ENCODE results near the gene PHF10. TPM values are rescaled to one million over a fixed set of nuclear protein-coding genes. Genes with fewer than 3 reads are reported as not detected.
"Not testable (repeated sequence)": the region's sequence is repeated elsewhere in the genome, so short reads cannot be mapped to it uniquely, and the experiment has no call there.

Gene PHF10
- 32.4 TPM for total RNA-seq
- polyA plus RNA-seq, result 90.0 TPM
- long read RNA-seq, donor 1, partial matches to known transcripts, result 0 of 3 reads
- long read RNA-seq, donor 1, other reads (novel, unspliced or antisense), result 0 of 3 reads
- long read RNA-seq, donor 2, result 0 reads
- long read RNA-seq, donor 3, full-length matches to known transcripts, result 18 of 52 reads
- long read RNA-seq, donor 3, partial matches to known transcripts, result 34 of 52 reads
- long read RNA-seq, donor 3, other reads (novel, unspliced or antisense), result 0 of 52 reads
- long read RNA-seq, donor 4, full-length matches to known transcripts, result 4 of 4 reads
- long read RNA-seq, donor 4, partial matches to known transcripts, result 0 of 4 reads
- long read RNA-seq, donor 4, other reads (novel, unspliced or antisense), result 0 of 4 reads
- long read RNA-seq, donor 5, full-length matches to known transcripts, result 19 of 57 reads
- long read RNA-seq, donor 5, partial matches to known transcripts, result 38 of 57 reads
- long read RNA-seq, donor 5, other reads (novel, unspliced or antisense), result 0 of 57 reads
- long read RNA-seq, donor 6, full-length matches to known transcripts, result 16 of 21 reads
- long read RNA-seq, donor 6, partial matches to known transcripts, result 5 of 21 reads
- long read RNA-seq, donor 6, other reads (novel, unspliced or antisense), result 0 of 21 reads
- long read RNA-seq, donor 7, full-length matches to known transcripts, result 17 of 17 reads
- long read RNA-seq, donor 7, partial matches to known transcripts, result 0 of 17 reads
- long read RNA-seq, donor 7, other reads (novel, unspliced or antisense), result 0 of 17 reads
- long read RNA-seq, donor 8, full-length matches to known transcripts, result 4 of 4 reads
- long read RNA-seq, donor 8, partial matches to known transcripts, result 0 of 4 reads
- long read RNA-seq, donor 8, other reads (novel, unspliced or antisense), result 0 of 4 reads
- long read RNA-seq, donor 9, full-length matches to known transcripts, result 10 of 10 reads
- long read RNA-seq, donor 9, partial matches to known transcripts, result 0 of 10 reads
- long read RNA-seq, donor 9, other reads (novel, unspliced or antisense), result 0 of 10 reads
- long read RNA-seq, donor 10, full-length matches to known transcripts, result 20 of 31 reads
- long read RNA-seq, donor 10, partial matches to known transcripts, result 11 of 31 reads
- long read RNA-seq, donor 10, other reads (novel, unspliced or antisense), result 0 of 31 reads

DNA sequence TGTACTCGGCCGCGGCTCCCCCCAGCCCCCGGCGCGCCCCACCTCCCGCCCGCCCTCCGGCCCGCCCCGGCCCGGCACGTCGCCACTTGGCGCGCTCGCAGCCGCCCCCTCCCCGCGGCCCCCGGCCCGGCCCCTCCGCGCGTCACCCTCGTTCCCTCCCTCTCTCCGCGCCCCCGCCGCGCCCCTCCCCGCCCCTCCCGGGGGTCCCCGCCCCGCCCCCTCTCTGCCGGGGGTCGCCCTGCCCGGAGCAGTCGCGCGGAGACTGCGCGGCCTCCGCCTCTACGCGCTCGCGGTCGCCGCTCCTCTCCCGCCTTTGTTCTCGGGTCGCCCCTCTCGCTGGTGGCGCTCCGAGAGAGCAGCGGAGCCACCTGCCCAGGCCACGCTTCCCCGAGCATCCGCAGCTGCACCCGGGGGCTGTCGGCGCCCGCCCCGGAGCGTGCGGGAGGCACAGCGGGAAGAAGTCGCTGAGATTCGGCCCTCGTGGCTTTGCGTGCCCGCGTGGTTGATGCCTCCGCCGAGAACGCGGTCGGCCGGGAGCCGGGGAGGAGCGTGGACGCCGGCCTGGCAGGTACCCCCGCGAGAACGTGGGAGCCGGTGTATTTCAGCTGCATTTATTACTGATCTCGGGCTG, at the start of gene PHF10:
TSS of gene PHF10 (minus strand) at position 7 of the 631 bp plus-strand sequence. CDS start 569 bp downstream, outside the sequence.
- Histone ChIP-seq H3K27me3 (ENCODE audit: control insufficient read depth in 2 of 2, insufficient read depth in 1 of 2, low read length in 1 of 2) (peaks cover 0 to 5% of the 10 kb centered on the region in 2 donors), H3K4me1 (ENCODE audit: control insufficient read depth in 2 of 2, insufficient read depth in 2 of 2, low read length in 2 of 2) (peaks cover 6 to 9% of the 10 kb centered on the region in 2 donors), H3K27ac (ENCODE audit: low read depth in 1 of 2, low read length in 1 of 2) (peak within 1 kb of the TSS; percentile 91 to 98), H3K36me3 (ENCODE audit: control insufficient read depth in 2 of 2, insufficient read depth in 2 of 2, low read length in 1 of 2) (no peaks in the 10 kb centered on the region), H3K4me3 (ENCODE audit: low read length in 2 of 2) (peak within 1 kb of the TSS; percentile 69 to 90), H3K9me3 (ENCODE audit: control insufficient read depth in 2 of 2, insufficient read depth in 1 of 2, low read length in 1 of 2) (no peaks in the 10 kb centered on the region)
- under 1% methylated on average over 87 of the region's 89 CpGs for WGBS
- DNase-seq (ENCODE audit: low read depth in 6 of 9, low spot score in 9 of 9), result peak in 6 of 9 donors; percentile 42 to 76 (median 56)

DNA sequence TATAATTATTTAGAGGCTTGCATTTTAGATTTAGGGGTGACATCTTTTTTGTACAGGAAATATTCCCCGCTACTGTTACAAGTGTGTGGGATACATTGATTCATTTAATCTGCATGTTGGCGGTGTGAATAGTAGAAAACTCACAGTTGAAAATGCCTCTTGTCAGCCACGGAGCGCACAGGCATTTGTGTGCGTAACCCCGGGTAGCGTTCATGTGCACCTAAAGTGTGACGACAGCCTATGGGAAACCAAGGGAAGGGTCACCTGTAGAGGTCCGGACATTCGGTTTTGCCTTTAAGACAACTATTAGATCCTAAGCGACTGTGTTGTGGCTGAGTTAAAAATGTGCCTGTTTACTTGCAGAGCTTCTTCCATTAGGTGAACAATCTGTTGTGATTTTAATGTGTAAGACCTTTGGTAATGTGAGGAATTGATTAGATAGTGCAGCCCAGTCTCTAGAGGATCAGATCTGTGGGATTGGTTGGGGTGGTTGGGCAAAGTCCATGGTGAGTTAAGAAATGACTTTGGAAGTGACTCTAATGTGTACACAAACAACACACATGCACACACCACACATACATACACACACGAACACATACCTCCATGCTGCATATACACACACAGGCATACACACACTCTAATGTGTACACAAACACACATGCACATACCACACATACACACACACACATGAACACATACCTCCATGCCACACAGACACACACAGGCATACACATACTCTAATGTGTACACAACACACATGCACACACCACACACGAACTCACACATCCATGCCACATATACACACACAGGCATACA, 42.8 kb upstream of the PHF10 start:
- DNase-seq (ENCODE audit: low read depth in 6 of 9, low spot score in 9 of 9), result no peak
- Histone ChIP-seq H3K4me3 (ENCODE audit: low read length in 2 of 2) (no peak overlapping the region), H3K27me3 (ENCODE audit: control insufficient read depth in 2 of 2, insufficient read depth in 1 of 2, low read length in 1 of 2) (no peaks in the 10 kb centered on the region), H3K36me3 (ENCODE audit: control insufficient read depth in 2 of 2, insufficient read depth in 2 of 2, low read length in 1 of 2) (peaks cover 49 to 65% of the 10 kb centered on the region in 2 donors), H3K4me1 (ENCODE audit: control insufficient read depth in 2 of 2, insufficient read depth in 2 of 2, low read length in 2 of 2) (no peaks in the 10 kb centered on the region), H3K9me3 (ENCODE audit: control insufficient read depth in 2 of 2, insufficient read depth in 1 of 2, low read length in 1 of 2) (peaks cover 0 to 4% of the 10 kb centered on the region in 2 donors), H3K27ac (ENCODE audit: low read depth in 1 of 2, low read length in 1 of 2) (no peak overlapping the region)
- WGBS, result 99% methylated on average over 13 of the region's 13 CpGs

- DNase-seq (ENCODE audit: low read depth in 6 of 9, low spot score in 9 of 9), result no peak
- H3K4me3 ChIP-seq (ENCODE audit: low read length in 2 of 2), result no peak overlapping the region
- H3K36me3 ChIP-seq (ENCODE audit: control insufficient read depth in 2 of 2, insufficient read depth in 2 of 2, low read length in 1 of 2), result peaks cover 47 to 60% of the 10 kb centered on the region in 2 donors
- 98% methylated on average over 5 of the region's 5 CpGs for WGBS
- H3K9me3 ChIP-seq (ENCODE audit: control insufficient read depth in 2 of 2, insufficient read depth in 1 of 2, low read length in 1 of 2), result no peaks in the 10 kb centered on the region
- no peak overlapping the region for H3K27ac ChIP-seq (ENCODE audit: low read depth in 1 of 2, low read length in 1 of 2)
- no peaks in the 10 kb centered on the region for H3K4me1 ChIP-seq (ENCODE audit: control insufficient read depth in 2 of 2, insufficient read depth in 2 of 2, low read length in 2 of 2)
- H3K27me3 ChIP-seq (ENCODE audit: control insufficient read depth in 2 of 2, insufficient read depth in 1 of 2, low read length in 1 of 2), result no peaks in the 10 kb centered on the region
Measured at GRCh38 chr6:169766232-169766631, 41.9 kb upstream of the PHF10 start.

DNA sequence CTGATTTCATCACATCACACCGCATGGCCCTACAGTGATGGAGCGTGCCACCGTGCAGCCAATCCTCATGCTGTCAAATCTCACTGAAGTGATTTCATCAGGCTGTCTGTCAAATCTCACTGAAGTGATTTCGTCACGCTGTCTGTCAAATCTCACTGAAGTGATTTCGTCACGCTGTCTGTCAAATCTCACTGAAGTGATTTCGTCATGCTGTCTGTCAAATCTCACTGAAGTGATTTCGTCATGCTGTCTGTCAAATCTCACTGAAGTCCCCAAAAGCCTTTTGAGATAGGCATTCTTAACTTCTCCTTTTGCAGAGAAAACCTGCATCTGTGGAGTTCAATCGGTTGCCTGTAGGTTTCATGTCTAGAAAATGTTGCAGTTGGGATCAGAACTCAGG, 41.5 kb upstream of the PHF10 start:
- not testable (repeated sequence) for H3K9me3 ChIP-seq (ENCODE audit: control insufficient read depth in 2 of 2, insufficient read depth in 1 of 2, low read length in 1 of 2); DNase-seq (ENCODE audit: low read depth in 6 of 9, low spot score in 9 of 9); H3K27ac ChIP-seq (ENCODE audit: low read depth in 1 of 2, low read length in 1 of 2); H3K4me3 ChIP-seq (ENCODE audit: low read length in 2 of 2); H3K27me3 ChIP-seq (ENCODE audit: control insufficient read depth in 2 of 2, insufficient read depth in 1 of 2, low read length in 1 of 2); H3K4me1 ChIP-seq (ENCODE audit: control insufficient read depth in 2 of 2, insufficient read depth in 2 of 2, low read length in 2 of 2)
- H3K36me3 ChIP-seq (ENCODE audit: control insufficient read depth in 2 of 2, insufficient read depth in 2 of 2, low read length in 1 of 2), result peaks cover 51 to 62% of the 10 kb centered on the region in 2 donors
- WGBS, result 96% methylated on average over 5 of the region's 10 CpGs

DNA sequence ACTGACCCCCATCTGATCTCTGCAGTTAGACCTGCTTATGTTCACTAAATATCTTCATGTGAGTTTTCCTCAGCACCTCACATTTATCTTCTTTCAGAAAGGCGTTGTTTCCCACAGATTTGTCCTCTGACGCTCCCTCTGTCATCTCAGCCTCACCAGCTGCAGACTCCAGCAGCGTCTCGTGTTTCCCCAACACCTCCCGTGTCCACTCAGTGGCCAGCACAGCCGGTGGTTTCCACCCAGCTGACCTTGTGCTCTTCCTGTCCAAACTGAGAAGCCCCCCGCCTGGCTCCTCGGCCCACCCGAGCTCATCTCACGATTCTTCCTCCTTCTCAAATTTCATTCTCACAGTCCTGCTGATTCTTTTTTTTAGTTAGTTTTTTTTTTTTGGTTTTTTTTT, 39.6 kb upstream of the PHF10 start:
- Histone ChIP-seq H3K4me1 (ENCODE audit: control insufficient read depth in 2 of 2, insufficient read depth in 2 of 2, low read length in 2 of 2) (no peaks in the 10 kb centered on the region), H3K9me3 (ENCODE audit: control insufficient read depth in 2 of 2, insufficient read depth in 1 of 2, low read length in 1 of 2) (no peaks in the 10 kb centered on the region), H3K36me3 (ENCODE audit: control insufficient read depth in 2 of 2, insufficient read depth in 2 of 2, low read length in 1 of 2) (peaks cover 61 to 72% of the 10 kb centered on the region in 2 donors), H3K27ac (ENCODE audit: low read depth in 1 of 2, low read length in 1 of 2) (no peak overlapping the region), H3K27me3 (ENCODE audit: control insufficient read depth in 2 of 2, insufficient read depth in 1 of 2, low read length in 1 of 2) (no peaks in the 10 kb centered on the region), H3K4me3 (ENCODE audit: low read length in 2 of 2) (no peak overlapping the region)
- WGBS, result 95% methylated on average over 10 of the region's 10 CpGs
- DNase-seq (ENCODE audit: low read depth in 6 of 9, low spot score in 9 of 9), result no peak

GRCh38 chr6:169763308-169763707, 39.0 kb upstream of the PHF10 start:
- Histone ChIP-seq H3K36me3 (ENCODE audit: control insufficient read depth in 2 of 2, insufficient read depth in 2 of 2, low read length in 1 of 2) (peaks cover 60 to 70% of the 10 kb centered on the region in 2 donors), H3K27me3 (ENCODE audit: control insufficient read depth in 2 of 2, insufficient read depth in 1 of 2, low read length in 1 of 2) (no peaks in the 10 kb centered on the region), H3K9me3 (ENCODE audit: control insufficient read depth in 2 of 2, insufficient read depth in 1 of 2, low read length in 1 of 2) (no peaks in the 10 kb centered on the region), H3K4me1 (ENCODE audit: control insufficient read depth in 2 of 2, insufficient read depth in 2 of 2, low read length in 2 of 2) (no peaks in the 10 kb centered on the region), H3K27ac (ENCODE audit: low read depth in 1 of 2, low read length in 1 of 2) (no peak overlapping the region), H3K4me3 (ENCODE audit: low read length in 2 of 2) (no peak overlapping the region)
- DNase-seq (ENCODE audit: low read depth in 6 of 9, low spot score in 9 of 9), result no peak
- WGBS, result 79% methylated on average over 10 of the region's 10 CpGs

GRCh38 chr6:169755162-169755561, 30.9 kb upstream of the PHF10 start:
- H3K27ac ChIP-seq (ENCODE audit: low read depth in 1 of 2, low read length in 1 of 2), result no peak overlapping the region
- peaks cover 4 to 6% of the 10 kb centered on the region in 2 donors for H3K4me1 ChIP-seq (ENCODE audit: control insufficient read depth in 2 of 2, insufficient read depth in 2 of 2, low read length in 2 of 2)
- no peaks in the 10 kb centered on the region for H3K27me3 ChIP-seq (ENCODE audit: control insufficient read depth in 2 of 2, insufficient read depth in 1 of 2, low read length in 1 of 2)
- H3K4me3 ChIP-seq (ENCODE audit: low read length in 2 of 2), result no peak overlapping the region
- 96% methylated on average over 6 of the region's 6 CpGs for WGBS
- H3K9me3 ChIP-seq (ENCODE audit: control insufficient read depth in 2 of 2, insufficient read depth in 1 of 2, low read length in 1 of 2), result no peaks in the 10 kb centered on the region
- DNase-seq (ENCODE audit: low read depth in 6 of 9, low spot score in 9 of 9), result no peak
- peaks cover 21 to 27% of the 10 kb centered on the region in 2 donors for H3K36me3 ChIP-seq (ENCODE audit: control insufficient read depth in 2 of 2, insufficient read depth in 2 of 2, low read length in 1 of 2)

DNA sequence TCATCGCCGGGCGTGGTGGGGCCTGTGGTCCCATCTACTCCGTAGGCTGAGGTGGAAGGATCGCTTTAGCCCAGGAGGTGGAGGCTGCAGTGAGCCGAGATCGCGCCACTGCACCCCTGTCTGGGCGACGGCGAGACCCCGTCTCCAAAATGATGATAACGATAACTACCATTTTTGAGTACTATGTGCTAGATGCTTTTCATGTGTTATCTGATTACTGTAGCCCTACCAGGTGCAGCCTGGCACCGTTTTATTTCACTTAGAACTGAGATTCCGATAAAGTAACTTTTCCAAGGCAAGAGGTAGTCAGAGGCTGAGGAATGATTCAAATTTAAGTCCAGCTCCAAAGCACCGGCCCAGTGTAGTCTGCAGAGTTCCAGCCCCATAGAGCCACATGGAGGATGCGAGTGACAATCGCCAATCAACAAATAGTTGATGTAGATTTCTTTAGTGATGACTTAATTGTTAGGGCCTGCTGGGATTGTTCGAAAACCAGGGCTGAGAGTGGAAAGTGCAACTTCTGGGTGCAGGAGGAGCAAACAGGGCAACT, 27.8 kb upstream of the PHF10 start:
- Histone ChIP-seq H3K27ac (ENCODE audit: low read depth in 1 of 2, low read length in 1 of 2) (peak overlapping the region; percentile 89 to 97), H3K4me3 (ENCODE audit: low read length in 2 of 2) (peak overlapping the region; percentile 70 to 92), H3K27me3 (ENCODE audit: control insufficient read depth in 2 of 2, insufficient read depth in 1 of 2, low read length in 1 of 2) (no peaks in the 10 kb centered on the region), H3K9me3 (ENCODE audit: control insufficient read depth in 2 of 2, insufficient read depth in 1 of 2, low read length in 1 of 2) (no peaks in the 10 kb centered on the region), H3K4me1 (ENCODE audit: control insufficient read depth in 2 of 2, insufficient read depth in 2 of 2, low read length in 2 of 2) (peaks cover 5 to 6% of the 10 kb centered on the region in 2 donors), H3K36me3 (ENCODE audit: control insufficient read depth in 2 of 2, insufficient read depth in 2 of 2, low read length in 1 of 2) (peaks cover 4 to 10% of the 10 kb centered on the region in 2 donors)
- 14% methylated on average over 19 of the region's 19 CpGs for WGBS
- peak in 3 of 9 donors; percentile 9 to 51 (median 26) for DNase-seq (ENCODE audit: low read depth in 6 of 9, low spot score in 9 of 9)

All from thymus (tissue), 14 donors.